Measurements from ENCODE around the gene JSRP1. TPM values are rescaled to one million over a fixed set of nuclear protein-coding genes. Genes with fewer than 3 reads are reported as not detected.
A peak's percentile ranks its signal among the peaks of the same experiment; 100 is the strongest.

Gene JSRP1
- total and polyA plus RNA-seq, 2 of the 8 experiments (the other 6 are each of a cell fraction or from before 2014, with no cell fraction given): 0.24 to 0.56 TPM

DNA sequence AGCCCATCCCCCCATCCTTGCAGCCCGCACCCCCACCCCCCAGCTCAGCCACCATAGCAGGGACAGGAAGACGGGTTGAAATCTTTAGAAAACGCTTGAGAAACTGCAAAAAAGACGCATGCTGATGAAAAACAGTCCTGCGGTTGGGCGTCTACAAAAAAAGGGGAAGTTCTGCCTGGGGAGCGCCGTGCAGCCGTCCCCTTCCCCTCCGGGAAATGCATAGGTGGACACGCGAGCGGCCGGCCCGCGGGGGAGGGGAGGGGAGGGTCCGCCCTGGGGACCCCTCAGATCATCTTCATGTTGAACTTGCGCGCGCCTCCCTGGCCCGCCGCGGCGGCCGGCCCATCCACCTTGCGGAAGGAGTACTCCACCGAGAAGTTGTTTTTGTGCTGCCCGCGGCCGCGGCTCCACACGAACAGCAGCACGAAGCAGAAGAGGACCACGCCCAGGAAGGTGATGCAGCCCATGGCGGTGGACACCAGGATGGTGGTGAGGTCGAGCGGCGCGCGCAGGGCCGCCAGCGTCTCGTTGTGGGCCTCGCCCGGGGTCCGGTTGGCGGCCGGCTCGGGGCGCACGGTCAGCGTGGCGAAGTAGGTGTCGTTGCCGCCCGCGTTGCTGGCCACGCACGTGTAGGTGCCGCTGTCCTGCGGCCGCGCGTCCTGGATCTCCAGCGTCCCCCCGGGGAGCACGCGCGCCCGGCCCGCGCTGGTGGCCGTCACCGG, 33.7 kb upstream of the JSRP1 start:
- no peak for FAIRE-seq
- peak overlapping the region; percentile 17 to 56 (median 20); a peak in 6 of 8 replicates for H3K4me3 ChIP-seq (ENCODE audit: extremely low read depth in 1 of 4, insufficient read depth in 2 of 4, low read depth in 3 of 4, low read length in 4 of 4)
- no peak overlapping the region for H2AK5ac ChIP-seq (ENCODE audit: low read depth, low read length)
- H3K14ac ChIP-seq (ENCODE audit: insufficient read length): no peak overlapping the region
- H4K91ac ChIP-seq (replicated peaks; ENCODE audit: insufficient read length, low read length): no peak overlapping the region
- no peaks in the 10 kb centered on the region for H3K9me3 ChIP-seq (ENCODE audit: insufficient read depth in 2 of 2, low read depth in 1 of 2, low read length in 1 of 2)
- H4K8ac ChIP-seq (ENCODE audit: extremely low read depth, insufficient read depth, low read length): peak overlapping the region; percentile 75; the same call in 1 of the 2 replicates
- H2BK15ac ChIP-seq (ENCODE audit: low read length): no peak overlapping the region
- no peak overlapping the region for H3K18ac ChIP-seq (ENCODE audit: extremely low read depth, low read length)
- H3K36me3 ChIP-seq (ENCODE audit: control insufficient read depth in 2 of 4, insufficient read depth in 4 of 4, low read length in 3 of 4): peaks cover 0 to 6% (median 0%) of the 10 kb centered on the region in 4 experiments; a peak in 1 of 8 replicates
- no peak overlapping the region for H3K23ac ChIP-seq (ENCODE audit: insufficient read length)
- peak overlapping the region; percentile 58 to 97 for H3K4me2 ChIP-seq (ENCODE audit: insufficient read depth in 1 of 2, low read depth in 2 of 2, low read length in 2 of 2)
- no peak overlapping the region for H2AFZ ChIP-seq (ENCODE audit: low read length)
- no peak overlapping the region for H2BK120ac ChIP-seq (replicated peaks; ENCODE audit: low read depth, low read length)
- H3K4me1 ChIP-seq (replicated peaks in 1 of 4; ENCODE audit: control insufficient read depth in 3 of 4, insufficient read depth in 4 of 4, low read length in 3 of 4): peaks cover 0 to 22% (median 9%) of the 10 kb centered on the region in 4 experiments; a peak in 5 of 7 replicates
- no peak overlapping the region; a peak in 1 of 7 replicates for H3K9ac ChIP-seq (replicated peaks in 1 of 4; ENCODE audit: extremely low read depth in 1 of 4, low read depth in 3 of 4, low read length in 3 of 4)
- no peak overlapping the region for H3K4ac ChIP-seq (replicated peaks; ENCODE audit: insufficient read length, low read depth, low read length)
- WGBS, 2 experiments (ENCODE audit: extremely low coverage in 1 of 2, insufficient coverage in 1 of 2, insufficient read length in 1 of 2, insufficient replicate concordance in 2 of 2, low coverage in 1 of 2, low lambda C conversion rate in 2 of 2, missing lambda C conversion rate in 1 of 2): 10% methylated on average over 42 of the region's 74 CpGs; no CpG with 5 or more reads in 1 of the 2 experiments
- H4K20me1 ChIP-seq (replicated peaks in 1 of 2; ENCODE audit: control insufficient read depth in 1 of 2, insufficient read depth in 2 of 2, low read length in 2 of 2): peaks cover 0 to 11% of the 10 kb centered on the region in 2 experiments
- H4K5ac ChIP-seq (ENCODE audit: insufficient read length, low read depth, low read length): no peak overlapping the region
- H2BK12ac ChIP-seq (ENCODE audit: low read depth, low read length): no peak overlapping the region; the same call in 1 of the 2 replicates
- H3K27ac ChIP-seq (ENCODE audit: low read depth, low read length): no peak overlapping the region
- ChIA-PET POLR2A (ENCODE audit: partially characterized antibody) (interaction anchor here (1.0 to 3.1 kb wide), 6 partner anchors 15 to 28 kb away, joined by 3 to 25 read pairs (median 6); no protein-coding TSS in a partner anchor), CTCF (ENCODE audit: partially characterized antibody) (interaction anchor here (1.3 to 5.0 kb wide), 5 partner anchors 14 to 36 kb away, joined by 5 to 46 read pairs (median 10); no protein-coding TSS in a partner anchor)
- no peak overlapping the region for H2BK20ac ChIP-seq (ENCODE audit: low read length)
- no peak for DNase-seq (ENCODE audit: low read depth in 1 of 2, low spot score in 2 of 2)
- no peaks in the 10 kb centered on the region for H3K79me1 ChIP-seq (ENCODE audit: low read depth, low read length)
- no peak overlapping the region for H3K56ac ChIP-seq (replicated peaks; ENCODE audit: insufficient read length, low read depth, low read length)
- H2BK5ac ChIP-seq (ENCODE audit: low read depth, low read length): no peak overlapping the region
- peaks cover 40 to 67% (median 59%) of the 10 kb centered on the region in 4 experiments for H3K27me3 ChIP-seq (replicated peaks in 1 of 4; ENCODE audit: control insufficient read depth in 3 of 4, extremely low read depth in 1 of 4, insufficient read depth in 3 of 4, low read length in 3 of 4)
- H3K79me2 ChIP-seq (ENCODE audit: control insufficient read depth in 1 of 2, insufficient read depth in 2 of 2, low read length in 2 of 2): no peaks in the 10 kb centered on the region
- H3K23me2 ChIP-seq (ENCODE audit: low read depth, low read length): peaks cover 10% of the 10 kb centered on the region; the same call in 1 of the 2 replicates
- TF ChIP-seq RBBP5 (IDR thresholded peaks at IDR 0.05; ENCODE audit: borderline replicate concordance, low read depth, low read length) (no peak), TAF7 (optimal IDR thresholded peaks at IDR 0.05; ENCODE audit: borderline replicate concordance, low read depth, low read length) (no peak), SRF (IDR thresholded peaks at IDR 0.05; ENCODE audit: low read depth, low read length) (no peak), BACH1 (IDR thresholded peaks at IDR 0.05; ENCODE audit: low read length) (no peak), KDM5A (IDR thresholded peaks at IDR 0.05; ENCODE audit: low read length) (no peak), EGR1 (IDR thresholded peaks at IDR 0.05; ENCODE audit: borderline replicate concordance, low read depth, low read length) (no peak), KDM1A (IDR thresholded peaks at IDR 0.05; ENCODE audit: borderline replicate concordance, low read length) (no peak), RNF2 (IDR thresholded peaks at IDR 0.05; ENCODE audit: borderline replicate concordance, low read depth, low read length, missing control alignments, poor library complexity, severe bottlenecking) (peak; percentile 8), HDAC2 (IDR thresholded peaks at IDR 0.05; ENCODE audit: borderline replicate concordance in 1 of 2, low read depth in 2 of 2, low read length in 2 of 2) (no peak)
- TF ChIP-seq, protein P1, sequence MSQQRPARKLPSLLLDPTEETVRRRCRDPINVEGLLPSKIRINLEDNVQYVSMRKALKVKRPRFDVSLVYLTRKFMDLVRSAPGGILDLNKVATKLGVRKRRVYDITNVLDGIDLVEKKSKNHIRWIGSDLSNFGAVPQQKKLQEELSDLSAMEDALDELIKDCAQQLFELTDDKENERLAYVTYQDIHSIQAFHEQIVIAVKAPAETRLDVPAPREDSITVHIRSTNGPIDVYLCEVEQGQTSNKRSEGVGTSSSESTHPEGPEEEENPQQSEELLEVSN (IDR thresholded peaks at IDR 0.05): 0 out of 2 replicates have a peak, but pooled peaks have one; percentile 9
